Fibroblast of skin of right biceps (primary cell): ENCODE measurements around the gene FYCO1.
"Not testable (repeated sequence)": the region's sequence is repeated elsewhere in the genome, so short reads cannot be mapped to it uniquely, and the experiment has no call there.

Source experiments
- DNase-seq: peaks from one replicate; pipeline ENCODE4 v3.0.0-alpha.2; 2013

FYCO1 gene

GRCh38 chr3:46008058-46008457 is 12.4 kb upstream of the FYCO1 start:
- DNase-seq: no peak

- no peak for DNase-seq
Measured at GRCh38 chr3:46007280-46007679, 11.7 kb upstream of the FYCO1 start.

DNA sequence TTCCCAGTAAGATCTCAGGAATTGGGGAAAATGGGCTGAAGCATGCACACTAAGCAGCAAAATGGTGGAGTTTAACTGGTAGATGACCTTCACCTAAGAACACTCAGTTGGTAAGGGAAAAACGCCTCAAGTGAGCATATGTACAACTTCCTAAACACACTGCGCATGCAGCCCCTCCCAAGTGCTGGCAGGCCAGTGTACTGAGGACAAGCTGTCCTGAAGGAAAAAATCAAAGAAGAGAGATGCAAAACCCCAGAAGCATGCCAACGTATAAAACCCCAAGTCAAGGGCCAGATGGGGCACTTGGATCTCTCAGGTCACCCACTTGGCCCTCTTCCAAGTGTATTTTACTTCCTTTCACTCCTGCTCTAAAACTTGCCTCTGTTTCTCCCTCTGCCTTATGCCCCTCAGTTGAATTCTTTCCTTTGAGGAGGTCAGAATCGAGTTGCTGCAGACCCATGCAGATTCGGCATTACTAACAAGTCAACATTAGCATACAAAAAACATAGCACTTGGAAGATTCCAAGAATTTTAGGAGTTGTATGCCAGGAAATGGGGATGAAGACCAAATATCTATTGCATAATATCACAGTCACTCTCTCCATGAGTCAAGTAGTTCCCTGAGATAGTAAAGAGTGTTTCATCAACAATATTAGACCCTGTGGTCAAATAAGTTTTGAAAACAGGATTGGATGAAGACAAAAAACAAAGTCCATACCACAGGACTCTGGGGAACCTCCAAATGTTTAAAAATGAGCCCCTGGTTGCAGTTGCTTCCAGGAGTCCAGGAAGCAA is 10.8 kb upstream of the FYCO1 start:
- peak; percentile 88 for DNase-seq

DNA sequence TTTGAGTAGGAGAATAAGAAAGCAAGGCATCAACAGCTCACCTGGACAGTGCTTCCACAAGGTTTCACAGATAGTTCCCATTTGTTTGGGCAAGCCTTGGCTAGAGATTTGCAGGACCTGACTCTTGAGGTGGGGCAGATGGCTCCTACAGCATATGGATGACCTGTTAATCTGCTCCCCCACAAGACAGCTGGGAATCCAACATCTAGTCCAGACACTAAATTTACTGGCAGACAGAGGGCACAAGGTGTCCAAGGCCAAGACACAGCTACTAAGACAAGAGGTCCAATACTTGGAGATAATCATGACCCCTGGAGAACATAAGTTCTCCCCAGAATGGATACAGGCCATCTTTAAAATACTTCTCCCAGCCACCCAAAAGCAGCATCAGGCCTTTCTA is 8.1 kb upstream of the FYCO1 start:
- not testable (repeated sequence) for DNase-seq

- no peak for DNase-seq
Measured at GRCh38 chr3:46001178-46001577, 5.6 kb upstream of the FYCO1 start.

DNA sequence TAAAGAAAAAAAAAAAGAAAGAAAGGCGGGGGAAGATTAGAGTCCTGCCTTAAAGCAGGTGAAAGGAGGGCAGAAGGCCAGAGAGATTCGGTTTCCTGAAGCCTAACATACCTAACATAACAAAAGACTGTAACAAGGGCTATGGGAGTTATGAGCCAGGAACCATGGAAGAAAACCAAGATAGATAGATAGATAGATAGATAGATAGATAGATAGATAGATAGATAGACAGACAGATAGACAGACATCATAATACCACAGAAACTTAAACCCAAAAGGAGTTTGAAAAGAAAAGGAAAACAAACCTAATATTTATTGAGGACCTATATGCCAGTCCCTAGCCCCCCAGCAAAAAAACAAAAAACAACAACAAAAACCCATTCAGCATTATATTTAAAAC is 2.3 kb upstream of the FYCO1 start:
- DNase-seq: no peak

GRCh38 chr3:45997499-45997898 is 1.9 kb upstream of the FYCO1 start:
- not testable (repeated sequence) for DNase-seq

DNA sequence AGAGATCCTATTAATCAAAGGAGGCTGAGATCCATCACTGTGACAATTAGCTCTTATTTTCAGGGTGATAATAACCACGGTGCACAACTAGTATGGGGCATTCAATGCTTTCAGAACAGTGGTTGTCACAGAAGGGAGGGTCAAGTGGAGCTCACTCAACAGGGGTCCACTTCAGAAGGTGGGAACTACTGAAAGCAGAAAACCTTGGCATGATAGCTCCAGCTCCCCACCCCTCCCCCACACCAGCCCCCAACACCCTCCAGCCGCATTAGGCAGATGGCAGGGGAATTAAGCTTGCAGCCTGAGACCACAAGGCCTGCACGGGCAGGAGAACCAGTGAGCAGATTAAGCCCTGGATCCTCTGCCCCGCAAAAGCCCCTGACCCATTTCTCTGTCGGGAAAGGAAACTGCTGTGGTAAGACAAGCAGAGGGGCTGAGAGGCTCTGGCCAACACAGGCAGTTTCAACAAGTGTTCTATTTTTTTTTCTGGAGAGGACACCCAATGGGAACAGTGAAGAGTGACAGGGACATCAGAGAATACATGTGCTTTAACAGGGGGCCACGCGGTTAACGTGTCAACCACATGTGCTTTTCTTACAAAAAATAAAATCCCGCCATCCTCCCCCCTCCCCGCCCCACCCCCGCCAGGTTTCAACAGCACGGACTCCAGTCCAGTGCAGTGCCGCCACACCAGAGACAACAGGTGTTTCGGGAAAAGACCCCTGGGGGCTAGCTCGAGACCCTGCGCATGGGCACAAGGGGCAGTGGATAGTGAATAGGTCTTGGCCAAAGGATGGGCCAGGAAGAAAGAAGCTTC is 997 bp downstream of the FYCO1 start:
- DNase-seq: no peak

GRCh38 chr3:45993421-45994027 is 2.1 kb downstream of the FYCO1 start:
- DNase-seq: no peak

DNA sequence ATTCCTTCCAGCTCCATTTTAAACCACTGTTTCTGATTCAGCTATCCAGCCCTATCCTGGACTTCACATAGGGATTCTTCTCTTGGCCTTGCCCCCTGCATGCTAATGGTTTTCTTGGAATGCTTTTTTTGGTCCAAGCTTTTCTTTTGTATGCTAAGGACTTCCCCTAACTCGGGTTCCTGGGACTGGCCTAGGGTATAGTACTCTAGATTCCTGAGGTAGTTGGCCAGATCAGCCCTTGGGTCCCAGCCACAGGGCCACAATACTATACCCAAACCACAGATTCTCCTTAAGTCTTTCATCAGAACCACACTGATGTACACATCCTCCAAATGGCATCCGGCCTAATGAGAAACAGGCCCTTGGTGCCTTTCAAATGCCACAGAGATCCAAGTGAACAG is 2.8 kb downstream of the FYCO1 start:
- peak; percentile 96 for DNase-seq

DNA sequence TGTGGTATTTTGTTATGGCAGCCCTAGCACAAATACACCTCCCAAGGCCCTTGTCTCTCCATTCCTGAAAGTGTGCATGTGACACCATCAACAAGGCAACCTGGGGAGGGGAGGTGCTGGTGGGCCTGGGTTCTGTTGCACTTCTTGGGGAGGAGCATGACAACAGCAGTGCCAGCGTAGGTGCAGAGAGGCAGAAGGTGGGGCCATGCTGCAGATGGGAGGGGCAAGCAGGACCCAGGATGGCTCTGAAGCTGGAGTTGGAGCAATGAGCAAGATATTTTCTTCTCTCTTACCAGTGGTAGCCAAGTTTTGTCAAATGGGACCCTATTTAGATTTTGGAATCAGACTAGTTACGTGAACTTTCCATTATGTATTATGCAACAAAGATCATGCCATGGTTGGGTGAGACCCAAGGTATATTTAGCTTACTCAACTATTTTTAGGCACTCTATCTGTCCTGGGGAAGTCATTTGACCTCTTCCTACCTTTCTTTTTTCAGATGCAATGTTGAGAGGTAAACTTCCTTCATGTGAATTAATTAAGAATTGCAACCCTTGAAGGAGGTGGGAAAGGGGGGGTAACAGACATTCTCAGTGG is 3.4 kb downstream of the FYCO1 start:
- DNase-seq: no peak

- no peak for DNase-seq
Measured at GRCh38 chr3:45991341-45991740, 4.3 kb downstream of the FYCO1 start.

GRCh38 chr3:45990181-45990580 is 5.4 kb downstream of the FYCO1 start:
- no peak for DNase-seq

- DNase-seq: peak; percentile 90
Measured at GRCh38 chr3:45988804-45989203, 6.8 kb downstream of the FYCO1 start.

- DNase-seq: no peak
Measured at GRCh38 chr3:45988362-45988761, 7.3 kb downstream of the FYCO1 start.

- DNase-seq: peak; percentile 42
Measured at GRCh38 chr3:45987368-45988291, 8.0 kb downstream of the FYCO1 start.

DNA sequence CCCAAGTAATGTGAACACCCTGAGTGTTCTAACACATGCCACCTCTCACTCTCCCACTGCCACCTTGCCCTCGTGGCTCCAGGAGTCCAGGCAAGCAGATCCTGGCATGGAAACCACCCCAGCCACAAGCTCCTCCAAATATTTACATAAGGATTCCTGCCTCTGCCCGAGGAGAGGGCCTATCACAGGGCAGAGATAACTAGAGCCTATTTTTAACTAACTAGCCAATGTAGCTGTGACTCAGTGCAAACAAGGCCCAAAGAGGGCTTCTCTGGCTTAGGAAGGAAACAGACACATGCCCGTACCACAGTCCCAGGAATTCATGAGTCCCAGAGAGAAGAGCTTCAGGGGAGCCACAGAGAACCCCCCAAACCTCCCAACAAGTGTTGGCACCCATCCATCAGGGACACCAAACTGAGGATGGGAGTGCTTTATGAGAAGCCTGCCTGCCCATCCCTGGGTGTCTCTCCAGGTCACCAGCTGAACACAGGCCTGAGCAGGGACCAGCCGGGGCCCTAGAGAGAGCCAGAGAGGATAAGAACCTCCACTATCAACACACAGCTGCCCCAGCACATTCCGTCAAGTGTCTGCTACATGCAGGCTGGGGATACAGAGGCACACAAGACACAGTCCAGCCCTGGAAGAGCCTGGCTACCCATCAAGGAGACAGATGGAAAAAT is 9.2 kb downstream of the FYCO1 start:
- peak; percentile 73 for DNase-seq

DNA sequence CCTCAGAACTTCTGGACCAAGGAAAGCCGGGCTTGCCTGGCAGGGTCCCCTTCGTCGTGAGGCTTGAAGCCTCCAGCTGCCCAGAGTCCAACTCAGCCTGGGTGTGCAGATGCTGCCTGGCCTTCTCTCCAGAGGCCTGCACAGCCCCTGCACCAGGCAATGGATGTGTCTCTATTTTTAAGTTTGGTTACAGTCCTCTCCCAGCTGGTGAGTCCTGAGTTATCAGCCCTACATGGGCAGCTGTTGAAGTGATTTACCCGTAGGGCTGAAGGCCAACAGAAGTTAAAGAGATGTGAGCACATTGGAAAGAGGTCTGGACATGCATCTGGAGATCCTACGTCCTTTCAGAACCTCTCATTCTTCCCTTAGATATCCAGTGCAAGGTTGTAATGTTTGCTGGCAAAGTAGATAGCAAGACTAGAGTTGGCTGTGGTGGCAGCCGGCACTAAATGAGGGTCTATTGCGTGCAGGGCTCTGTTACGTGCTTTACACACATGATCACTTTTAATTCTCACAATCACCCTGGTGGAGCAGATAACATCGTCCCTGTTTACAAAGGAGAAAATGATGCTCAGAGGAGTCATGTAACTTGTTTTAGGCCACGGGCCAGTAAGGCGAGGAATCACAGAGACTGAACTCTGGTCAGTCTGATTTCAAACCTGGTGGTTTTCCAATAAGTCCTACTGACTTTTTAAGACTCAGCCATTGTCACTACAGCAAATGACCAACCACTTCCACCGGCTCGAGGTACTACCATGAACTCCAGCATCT is 9.9 kb downstream of the FYCO1 start:
- no peak for DNase-seq

DNA sequence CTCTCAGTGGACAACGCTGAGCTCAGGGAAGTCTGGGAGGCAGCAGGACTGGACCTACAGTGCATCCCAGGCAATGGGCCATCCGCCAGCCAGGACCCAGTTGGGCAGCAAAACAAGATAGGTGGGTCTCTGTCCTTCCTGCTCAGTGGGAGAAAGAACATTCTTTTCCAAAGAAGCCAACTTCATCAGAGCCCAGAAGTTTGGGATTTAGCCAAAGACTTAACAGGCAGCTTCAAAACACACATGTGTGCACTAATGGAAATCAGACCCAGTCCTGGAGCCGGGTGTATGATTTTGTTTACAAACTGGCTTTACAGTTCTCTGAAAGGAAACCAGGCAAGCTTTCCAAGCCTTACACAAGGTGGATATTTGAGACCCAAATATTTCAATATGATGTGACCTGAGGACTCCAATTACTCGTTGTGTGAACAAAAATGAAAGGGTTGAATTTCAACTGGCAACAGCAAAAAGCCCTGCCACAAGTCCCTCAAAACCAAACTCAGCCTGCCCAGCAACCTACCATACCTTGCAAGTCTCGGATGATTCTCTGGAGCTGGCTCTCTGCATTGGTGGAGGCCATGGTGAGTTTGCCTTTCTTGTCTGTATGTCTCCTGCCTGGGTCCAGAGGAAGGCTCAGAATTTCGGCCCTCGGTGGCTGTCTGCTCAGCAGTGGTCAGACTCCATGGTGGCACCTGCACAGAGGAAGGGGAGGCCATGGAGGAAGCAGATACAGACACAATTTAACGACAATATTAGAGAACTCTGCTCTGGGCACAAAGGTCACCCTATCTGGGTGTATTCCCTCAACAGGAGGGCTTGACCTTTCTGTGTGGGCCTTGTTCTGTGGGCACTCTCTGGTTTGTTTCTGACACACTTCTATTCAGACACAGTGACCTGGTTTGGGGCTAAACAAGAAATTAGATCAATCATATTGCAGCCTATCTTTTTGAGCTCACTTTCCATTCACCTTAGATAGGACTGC is 11.0 kb downstream of the FYCO1 start:
- DNase-seq: peak; percentile 44

- DNase-seq: no peak
Measured at GRCh38 chr3:45983770-45984169, 11.9 kb downstream of the FYCO1 start.
